Heart right ventricle (tissue), 16 donors: ENCODE results near the gene PSMD2. TPM values are rescaled to one million over a fixed set of nuclear protein-coding genes. Genes with fewer than 3 reads are reported as not detected.

Experiments
- ATAC-seq, 8 donors: fragments of 200-7000 bp; cut with Tn5 transposase; one replicate each; pipeline ENCODE4 v1.9.1; 2020; ENCODE audit warnings: mild to moderate bottlenecking in 8 of 8, moderate library complexity in 8 of 8, moderate number of reproducible peaks in 1 of 8
- DNase-seq, 2 donors: peaks; one replicate each; pipeline ENCODE4 v3.0.0-alpha.2; 2020
- H3K27ac ChIP-seq, 10 donors: fragments of 200-600 bp; sonication (generic) in 2 of 10; one replicate each; pipeline versions ENCODE4 v1.5.0 to v1.8.0; 2020 to 2022; ENCODE audit warnings: mild to moderate bottlenecking in 3 of 10
- H3K27me3 ChIP-seq, 7 donors: fragments of 200-600 bp; one replicate each; pipeline ENCODE4 v1.8.0; 2021 to 2022; ENCODE audit warnings: mild to moderate bottlenecking in 2 of 7
- H3K36me3 ChIP-seq, 9 donors: fragments of 200-600 bp; sonication (generic) in 1 of 9; one replicate each; pipeline versions ENCODE4 v1.5.0 to v1.8.0; 2020 to 2022; ENCODE audit warnings: mild to moderate bottlenecking in 2 of 9
- H3K4me1 ChIP-seq, 9 donors: fragments of 200-600 bp; sonication (generic) in 1 of 9; one replicate each; pipeline versions ENCODE4 v1.5.0 to v1.8.0; 2020 to 2022; ENCODE audit warnings: mild to moderate bottlenecking in 4 of 9
- H3K4me3 ChIP-seq, 10 donors: fragments of 200-600 bp; sonication (generic) in 2 of 10; one replicate each; pipeline versions ENCODE4 v1.5.0 to v1.8.0; 2020 to 2022; ENCODE audit warnings: mild to moderate bottlenecking in 7 of 10, moderate library complexity in 2 of 10
- H3K9me3 ChIP-seq, 11 donors: fragments of 200-600 bp in 10 of 11; sonication (generic) in 2 of 11; one replicate each; pipeline versions ENCODE4 v1.5.0 to v1.8.0; 2013 to 2022; ENCODE audit warnings: mild to moderate bottlenecking in 2 of 11, control low read depth in 1 of 11, moderate library complexity in 1 of 11
- CTCF ChIP-seq, 9 donors: fragments of 200-600 bp; sonication (generic) in 2 of 9; IDR thresholded peaks; one replicate each; pipeline versions ENCODE4 v1.5.0 to v1.8.0; 2021 to 2022; ENCODE audit warnings: antibody characterized with exemption in 9 of 9, mild to moderate bottlenecking in 5 of 9, moderate library complexity in 1 of 9
- WGBS, 2 donors: extraction: QIAGEN DNeasy Blood & Tissue Kit; methylation state at CpG; one replicate each; pipeline ENCODE4 v1.1.7; 2013; ENCODE audit warnings: inconsistent platforms in 1 of 2; 5-methylcytosine and 5-hydroxymethylcytosine counted together
- intact Hi-C, 10 donors: fragments of 100-400 bp; cut with DNase I; formaldehyde crosslinking; loops; one replicate each; pipeline versions ENCODE4 v1.11.1 to v1.14.2; 2022
- polyA plus RNA-seq, 2 donors: library from polyadenylated mRNA; stranded (reverse); fragments of 200-250 nt; gene quantifications; one replicate each; pipeline ENCODE4 v1.2.3, GENCODE V29; 2013
- total RNA-seq, 10 donors: library from RNA; stranded (reverse); fragmentation: NEBNext Ultra II Directional in 3 of 10; extraction: Animal tissue kit (Norgen Biotek cat#: 25700) in 3 of 10; gene quantifications; one replicate each; pipeline versions ENCODE4 v1.2.1 to v1.2.4, GENCODE V29; 2021 to 2023
- donor health status: Arrhythmogenic right ventricular cardiomyopathy.
- donor health status: ischemic (EF 13 %, LVEDD 7.1; RV severe dilation, severe dysfunction).
- donor health status: healthy with polysubstance abuse.
- donor health status: DM: no; HTN: yes; CAD: no.
- donor health status: DM: no; HTN: no; CAD: no.
- donor health status: ischemic (EF 25% LVEDD 6.9; RV normal size, moderate dysfunction).
- donor health status: ischemic (EF 25% LVEDD 5.7; RV mildly dilated, moderate dysfunction).
- donor health status: healthy.
- donor health status: DM: yes; HTN: yes; CAD: no.
- donor health status: Ischemic cardiomyopathy.
- donor health status: ischemic (EF 35%, LVEDD 5.7; RV mildly dilated, moderate dysfunction).
- donor health status: nonischemic (EF 11% LVEDD 7.7; RV severe dilation, severe dysfunction).
- donor health status: DM: yes; HTN: yes; CAD: no.
- donor health status: PGD.
- donor health status: ischemic (EF 29% LVEDD 5.4; RV normal size, mild dysfunction).
- donor health status: nonischemic (EF 23%, LVEDD 6.1; RV moderate dilation, normal function).

Gene PSMD2
- total and polyA plus RNA-seq, 12 donors: 49.0 to 288 (median 231) TPM

- peaks cover 5 to 24% (median 16%) of the 10 kb centered on the region in 9 donors for H3K4me1 ChIP-seq
- H3K27ac ChIP-seq: peak overlapping the region; percentile 9 to 93 (median 83)
- no peaks in the 10 kb centered on the region for H3K27me3 ChIP-seq
- peak overlapping the region; percentile 67 to 100 (median 92) for H3K4me3 ChIP-seq
- DNase-seq (no peak), ATAC-seq (no peak)
- intact Hi-C loops: loop anchor here in 5 of 10 donors (2.0 to 10.0 kb wide), 9 partner anchors 15 to 405 kb away; partner anchors contain the start of genes ALG3 (in 2 of the 5), EEF1AKMT4 (in 2 of the 5), ABCF3 (in 1 of the 5) and EIF4G1 (in 1 of the 5)
- no peaks in the 10 kb centered on the region for H3K9me3 ChIP-seq
- no peak for TF ChIP-seq CTCF (IDR thresholded peaks at IDR 0.05)
- peaks cover 7 to 47% (median 44%) of the 10 kb centered on the region in 9 donors for H3K36me3 ChIP-seq
- 15 to 16% methylated on average over 29 of the region's 29 CpGs for WGBS, 2 donors
Observed at GRCh38 chr3:184299488-184300377, 692 bp downstream of the PSMD2 start.

- no peak for TF ChIP-seq CTCF (IDR thresholded peaks at IDR 0.05)
- no peaks in the 10 kb centered on the region for H3K9me3 ChIP-seq
- DNase-seq (no peak), ATAC-seq (no peak)
- H3K27me3 ChIP-seq: no peaks in the 10 kb centered on the region
- H3K27ac ChIP-seq: peak overlapping the region in 1 of 10 donors; percentile 93
- H3K4me3 ChIP-seq: peak overlapping the region in 7 of 10 donors; percentile 89 to 100 (median 96)
- WGBS, 2 donors: 72 to 79% methylated on average over 3 of the region's 3 CpGs
- peaks cover 5 to 24% (median 16%) of the 10 kb centered on the region in 9 donors for H3K4me1 ChIP-seq
- H3K36me3 ChIP-seq: peaks cover 7 to 53% (median 50%) of the 10 kb centered on the region in 9 donors
- intact Hi-C loops: loop anchor here in 1 of 10 donors (10.0 kb wide), 1 partner anchor 54 kb away; no protein-coding TSS in a partner anchor
Observed at GRCh38 chr3:184300378-184300720, 1.3 kb downstream of the PSMD2 start.

GRCh38 chr3:184305577-184305976 is 6.5 kb downstream of the PSMD2 start:
- intact Hi-C loops: loop anchor here in 1 of 10 donors (10.0 kb wide), 1 partner anchor 49 kb away; no protein-coding TSS in a partner anchor
- Histone ChIP-seq H3K27ac (no peak overlapping the region), H3K27me3 (no peaks in the 10 kb centered on the region), H3K4me1 (peaks cover 0 to 5% (median 4%) of the 10 kb centered on the region in 9 donors), H3K9me3 (no peaks in the 10 kb centered on the region), H3K36me3 (peaks cover 7 to 89% (median 87%) of the 10 kb centered on the region in 9 donors), H3K4me3 (no peak overlapping the region)
- 69 to 79% methylated on average over 1 of the region's 1 CpG for WGBS, 2 donors
- TF ChIP-seq CTCF (IDR thresholded peaks at IDR 0.05): peak in 7 of 9 donors; percentile 20 to 43 (median 25)
- ATAC-seq (peak in 2 of 8 donors; percentile 10 to 18), DNase-seq (no peak)

GRCh38 chr3:184306341-184306972 is 7.4 kb downstream of the PSMD2 start:
- H3K27me3 ChIP-seq: no peaks in the 10 kb centered on the region
- H3K27ac ChIP-seq: no peak overlapping the region
- no peak overlapping the region for H3K4me3 ChIP-seq
- no peak for ATAC-seq
- 89 to 93% methylated on average over 4 of the region's 4 CpGs for WGBS, 2 donors
- H3K36me3 ChIP-seq: peaks cover 7 to 81% (median 78%) of the 10 kb centered on the region in 9 donors
- no peaks in the 10 kb centered on the region for H3K9me3 ChIP-seq
- no peak for DNase-seq
- no peak for TF ChIP-seq CTCF (IDR thresholded peaks at IDR 0.05)
- no peaks in the 10 kb centered on the region for H3K4me1 ChIP-seq
- intact Hi-C loops: loop anchor here in 1 of 10 donors (10.0 kb wide), 1 partner anchor 48 kb away; no protein-coding TSS in a partner anchor
